Right lobe of liver (tissue), 4 donors: ENCODE data around the gene IQSEC3.

Source experiments
- CTCF ChIP-seq, 4 donors: fragments of 200-600 bp in 3 of 4; fragments of 450-650 bp in 1 of 4; IDR thresholded peaks; one replicate each; pipeline versions ENCODE4 v1.5.1 to v1.8.0; 2016 to 2022; ENCODE audit warnings: antibody characterized with exemption in 4 of 4, mild to moderate bottlenecking in 2 of 4
- POLR2A ChIP-seq: fragments of 450-650 bp; IDR thresholded peaks from one replicate; pipeline ENCODE4 v1.6.1; 2017; ENCODE audit warnings: antibody characterized with exemption, mild to moderate bottlenecking
- donor health status: DM: no; HTN: no; CAD: no.
- donor health status: DM: no; HTN: no; CAD: no.
- donor health status: DM: no; HTN: yes; CAD: no.

GRCh38 chr12:85191-85666 is 18.7 kb downstream of the IQSEC3 start:
- TF ChIP-seq CTCF (IDR thresholded peaks at IDR 0.05), result no peak
- no peak for TF ChIP-seq POLR2A
